K562 (cell line): Measurements from ENCODE around the gene MAGI3.

Experiments
- SRSF9 ChIP-seq: fragments of 200-400 bp; formaldehyde crosslinking; IDR thresholded peaks from 2 replicates; pipeline ENCODE4 v1.6.1; 2017; ENCODE audit warnings: low read depth, low read length, borderline replicate concordance
- TAF7 ChIP-seq: fragments of 450-650 bp; IDR thresholded peaks from 2 replicates; pipeline ENCODE4 v1.6.1; 2016; ENCODE audit warnings: missing genetic modification characterization, missing compliant biosample characterization
- ZNF644 ChIP-seq: fragments of 200-800 bp; sonication (Bioruptor generic); IDR thresholded peaks from 2 replicates; pipeline ENCODE4 v1.6.1; 2016; ENCODE audit warnings: low read depth, missing genetic modification characterization, missing compliant biosample characterization

GRCh38 chr1:113534130-113534817 lies 144.0 kb downstream of the MAGI3 start:
- no peak for TF ChIP-seq TAF7
- TF ChIP-seq SRSF9 = no peak
- no peak for TF ChIP-seq ZNF644 (tag)
